ENCODE results near the gene LRRC8D. TPM values are rescaled to one million over a fixed set of nuclear protein-coding genes. Genes with fewer than 3 reads are reported as not detected.

Gene LRRC8D
- total RNA-seq, 1 experiment from 2014 or later: 15.0 TPM

GRCh38 chr1:89870998-89871397 is 50.2 kb downstream of the LRRC8D start:
- no peaks in the 10 kb centered on the region for H3K36me3 ChIP-seq (ENCODE audit: control insufficient read depth in 1 of 2, insufficient read depth in 2 of 2, low read length in 2 of 2)
- TF ChIP-seq CBX3 (IDR thresholded peaks at IDR 0.05; ENCODE audit: low read depth): no peak
- TF ChIP-seq CTCF (IDR thresholded peaks at IDR 0.05 in 2 of 3, conservative IDR thresholded peaks at IDR 0.05 in 1 of 3; ENCODE audit: borderline replicate concordance in 1 of 3, insufficient read depth in 1 of 3, low read depth in 2 of 3, low read length in 2 of 3): no peak
- H3K9ac ChIP-seq (ENCODE audit: low read length): no peak overlapping the region
- H3K27me3 ChIP-seq (ENCODE audit: insufficient read depth, low read length): no peaks in the 10 kb centered on the region
- intact Hi-C loops (cut with micrococcal nuclease): no loop called here
- RAD21 ChIA-PET (ENCODE audit: low non-redundant PET in 1 of 2, low total read pairs in 2 of 2, uncharacterized antibody in 2 of 2, unreplicated experiment in 2 of 2): no interaction called here
- CTCF ChIA-PET: no interaction called here
- ATAC-seq (no peak), DNase-seq (ENCODE audit: low read depth, low spot score) (no peak)
- H4K20me1 ChIP-seq (ENCODE audit: insufficient read depth): no peaks in the 10 kb centered on the region
- no peak overlapping the region for H3K4me2 ChIP-seq (ENCODE audit: low read length)
- POLR2A ChIA-PET: no interaction called here
- H3K27ac ChIP-seq (ENCODE audit: low read depth, low read length): no peak overlapping the region
- H3K4me3 ChIP-seq (replicated peaks in 1 of 2; ENCODE audit: low read depth in 1 of 2, low read length in 2 of 2): no peak overlapping the region
- no peaks in the 10 kb centered on the region for H3K9me2 ChIP-seq (ENCODE audit: insufficient read depth)
- H3K9me3 ChIP-seq (ENCODE audit: control insufficient read depth in 1 of 2, insufficient read depth in 1 of 2, low read depth in 1 of 2, low read length in 2 of 2): no peaks in the 10 kb centered on the region
- no peak overlapping the region for H2AFZ ChIP-seq (ENCODE audit: low read depth, low read length, poor library complexity, severe bottlenecking)
- H3K79me2 ChIP-seq (ENCODE audit: insufficient read depth, low read length): peaks cover 5% of the 10 kb centered on the region; the same call in 1 of the 2 replicates
- BruUV-seq (replicated peaks): no TSS peak
- H3K4me1 ChIP-seq (ENCODE audit: control insufficient read depth in 1 of 2, insufficient read depth in 2 of 2, low read length in 2 of 2): peaks cover 8 to 10% of the 10 kb centered on the region in 2 experiments

- ATAC-seq (no peak), DNase-seq (ENCODE audit: low read depth, low spot score) (no peak)
- no peaks in the 10 kb centered on the region for H3K27me3 ChIP-seq (ENCODE audit: insufficient read depth, low read length)
- no peaks in the 10 kb centered on the region; the same call in 1 of the 2 replicates for H3K79me2 ChIP-seq (ENCODE audit: insufficient read depth, low read length)
- no peaks in the 10 kb centered on the region for H3K9me2 ChIP-seq (ENCODE audit: insufficient read depth)
- H3K9ac ChIP-seq (ENCODE audit: low read length): no peak overlapping the region
- no peaks in the 10 kb centered on the region for H3K36me3 ChIP-seq (ENCODE audit: control insufficient read depth in 1 of 2, insufficient read depth in 2 of 2, low read length in 2 of 2)
- intact Hi-C loops (cut with micrococcal nuclease): no loop called here
- H3K4me3 ChIP-seq (replicated peaks in 1 of 2; ENCODE audit: low read depth in 1 of 2, low read length in 2 of 2): no peak overlapping the region
- RAD21 ChIA-PET (ENCODE audit: low non-redundant PET in 1 of 2, low total read pairs in 2 of 2, uncharacterized antibody in 2 of 2, unreplicated experiment in 2 of 2): no interaction called here
- H3K27ac ChIP-seq (ENCODE audit: low read depth, low read length): no peak overlapping the region
- H3K4me1 ChIP-seq (ENCODE audit: control insufficient read depth in 1 of 2, insufficient read depth in 2 of 2, low read length in 2 of 2): peaks cover 0 to under 1% of the 10 kb centered on the region in 2 experiments; a peak in 1 of 4 replicates
- CTCF ChIA-PET: no interaction called here
- no TSS peak for BruUV-seq (replicated peaks)
- TF ChIP-seq EGR1 (IDR thresholded peaks at IDR 0.05; ENCODE audit: low read depth): no peak
- no peak for TF ChIP-seq ATF3 (IDR thresholded peaks at IDR 0.05)
- no peak for TF ChIP-seq SIN3A (IDR thresholded peaks at IDR 0.05; ENCODE audit: low read depth)
- no peak for TF ChIP-seq FOSL1 (IDR thresholded peaks at IDR 0.05; ENCODE audit: low read depth)
- TF ChIP-seq SRF (IDR thresholded peaks at IDR 0.05; ENCODE audit: low read depth): no peak
- TF ChIP-seq EZH2 (IDR thresholded peaks at IDR 0.05): no peak
- no peak for TF ChIP-seq ZNF274 (IDR thresholded peaks at IDR 0.05; ENCODE audit: low read depth, low read length)
- TF ChIP-seq RAD21 (IDR thresholded peaks at IDR 0.05; ENCODE audit: low read depth): no peak
- no peak for TF ChIP-seq REST (IDR thresholded peaks at IDR 0.05; ENCODE audit: low read depth)
- POLR2A ChIA-PET: no interaction called here
- H4K20me1 ChIP-seq (ENCODE audit: insufficient read depth): no peaks in the 10 kb centered on the region
- H3K4me2 ChIP-seq (ENCODE audit: low read length): no peak overlapping the region
- H2AFZ ChIP-seq (ENCODE audit: low read depth, low read length, poor library complexity, severe bottlenecking): no peak overlapping the region
- H3K9me3 ChIP-seq (ENCODE audit: control insufficient read depth in 1 of 2, insufficient read depth in 1 of 2, low read depth in 1 of 2, low read length in 2 of 2): no peaks in the 10 kb centered on the region
Measured at GRCh38 chr1:89871768-89872473, 51.1 kb downstream of the LRRC8D start.

All from HCT116 (cell line).